SK-N-SH (cell line): ENCODE data around the gene DCAF11. TPM values are rescaled to one million over a fixed set of nuclear protein-coding genes. Genes with fewer than 3 reads are reported as not detected.

ENCODE experiments used
- CTCF ChIA-PET: fragments of 300-600, 350-600 bp; formaldehyde crosslinking; extraction: SDS; loops from one replicate; lab custom pipeline; 2021; lab: Yijun Ruan, JAX
- POLR2A ChIA-PET: fragments of 350-600 bp; sonication (Branson Sonifier 250); formaldehyde crosslinking; extraction: SDS; loops from one replicate; lab custom pipeline; 2020; ENCODE audit warnings: antibody characterized with exemption, inconsistent platforms; lab: Yijun Ruan, JAX
- DNase-seq: peaks from one replicate; pipeline ENCODE4 v3.0.0; 2012
- H2AFZ ChIP-seq: fragments of 200-600 bp; sonication (generic); 2 replicates; pipeline ENCODE4 v1.8.1; 2016; ENCODE audit warnings: antibody characterized with exemption, mild to moderate bottlenecking, low read depth
- H3F3A ChIP-seq: fragments of 200-600 bp; sonication (generic); replicated peaks from 2 replicates; pipeline ENCODE3; 2016; ENCODE audit warnings: antibody characterized with exemption, mild to moderate bottlenecking; ENCODE audit not compliant: insufficient read depth
- H3K27ac ChIP-seq, 2 experiments: fragments of 200-500 bp in 1 of 2; fragments of 200-600 bp in 1 of 2; sonication (Bioruptor generic) in 1 of 2; sonication (generic), shearing (Covaris generic) in 1 of 2; 2 replicates each; pipeline versions ENCODE4 v1.5.1 to v1.6.1; 2014 to 2016; ENCODE audit warnings: low read depth in 2 of 2, inconsistent platforms in 1 of 2, low read length in 1 of 2, mild to moderate bottlenecking in 1 of 2, mixed read lengths in 1 of 2
- H3K27me3 ChIP-seq: fragments of 200-600 bp; sonication (generic), shearing (Covaris generic); 2 replicates; pipeline ENCODE4 v1.6.1; 2016; ENCODE audit warnings: mixed run types; ENCODE audit not compliant: insufficient read depth
- H3K36me3 ChIP-seq, 2 experiments: fragments of 200-500 bp in 1 of 2; fragments of 200-600 bp in 1 of 2; sonication (Bioruptor generic) in 1 of 2; sonication (generic) in 1 of 2; replicated peaks in 1 of 2; 2 replicates each; pipeline versions ENCODE3 to v1.5.1; 2014 to 2016; ENCODE audit warnings: low read length in 1 of 2, mild to moderate bottlenecking in 1 of 2; ENCODE audit not compliant: insufficient read depth in 2 of 2, control insufficient read depth in 1 of 2
- H3K4me1 ChIP-seq, 2 experiments: fragments of 200-500 bp in 1 of 2; fragments of 200-600 bp in 1 of 2; sonication (Bioruptor generic) in 1 of 2; sonication (generic), shearing (Covaris generic) in 1 of 2; 2 replicates each; pipeline versions ENCODE4 v1.5.1 to v1.6.1; 2014 to 2016; ENCODE audit warnings: low read depth in 1 of 2, low read length in 1 of 2, mixed run types in 1 of 2; ENCODE audit not compliant: insufficient read depth in 2 of 2, control insufficient read depth in 1 of 2
- H3K4me2 ChIP-seq: fragments of 200-600 bp; sonication (generic), shearing (Covaris generic); 2 replicates; pipeline ENCODE4 v1.6.1; 2017; ENCODE audit warnings: mixed run types
- H3K4me3 ChIP-seq, 2 experiments: fragments of 200-500 bp in 1 of 2; fragments of 200-600 bp in 1 of 2; sonication (Bioruptor generic) in 1 of 2; sonication (generic), shearing (Covaris generic) in 1 of 2; 2 replicates each; pipeline versions ENCODE4 v1.5.1 to v1.8.1; 2014 to 2016; ENCODE audit warnings: low read depth in 2 of 2, inconsistent platforms in 1 of 2, low read length in 1 of 2, mild to moderate bottlenecking in 1 of 2, mixed read lengths in 1 of 2, moderate library complexity in 1 of 2
- H3K79me2 ChIP-seq: fragments of 200-600 bp; sonication (generic); 2 replicates; pipeline ENCODE4 v1.8.1; 2017; ENCODE audit warnings: mild to moderate bottlenecking; ENCODE audit not compliant: insufficient read depth
- H3K9ac ChIP-seq: fragments of 200-600 bp; sonication (generic); 2 replicates; pipeline ENCODE4 v1.6.1; 2017; ENCODE audit warnings: mixed run types
- H3K9me2 ChIP-seq: fragments of 200-600 bp; sonication (generic); 2 replicates; pipeline ENCODE4 v1.6.1; 2017; ENCODE audit warnings: mixed run types
- H3K9me3 ChIP-seq: fragments of 200-600 bp; sonication (generic); 2 replicates; pipeline ENCODE4 v1.6.1; 2017; ENCODE audit warnings: mixed run types, mild to moderate bottlenecking, moderate library complexity
- H4K20me1 ChIP-seq: fragments of 200-600 bp; sonication (generic); 2 replicates; pipeline ENCODE4 v1.6.1; 2017; ENCODE audit warnings: mild to moderate bottlenecking, mixed run types; ENCODE audit not compliant: insufficient read depth
- CHD2 ChIP-seq: fragments of 150-350 bp; IDR thresholded peaks from 2 replicates; pipeline ENCODE4 v1.6.1; 2018; ENCODE audit warnings: low read length; ENCODE audit not compliant: partially characterized antibody
- ELF1 ChIP-seq: IDR thresholded peaks from 2 replicates; pipeline ENCODE4 v1.4.0; 2012
- GATA2 ChIP-seq: sonication (generic); formaldehyde crosslinking; IDR thresholded peaks from 2 replicates; pipeline ENCODE4 v1.5.0; 2020; ENCODE audit warnings: mild to moderate bottlenecking, missing genetic modification reagents
- IRF3 ChIP-seq: fragments of 150-350 bp; IDR thresholded peaks from 2 replicates; pipeline ENCODE4 v1.6.1; 2016; ENCODE audit warnings: mild to moderate bottlenecking, low read depth, low read length
- JUND ChIP-seq: IDR thresholded peaks from 2 replicates; pipeline ENCODE4 v1.4.0; 2012
- RCOR1 ChIP-seq: fragments of 150-350 bp; IDR thresholded peaks from 2 replicates; pipeline ENCODE4 v1.6.1; 2017; ENCODE audit warnings: antibody characterized with exemption, low read length
- REST ChIP-seq: IDR thresholded peaks from 2 replicates; pipeline ENCODE4 v1.6.1; 2012; ENCODE audit warnings: mild to moderate bottlenecking, low read depth, low read length, moderate library complexity
- RFX5 ChIP-seq: IDR thresholded peaks from 2 replicates; pipeline ENCODE4 v1.6.1; 2012; ENCODE audit warnings: mild to moderate bottlenecking, improper control_type of control experiment, low read length
- SMC3 ChIP-seq: IDR thresholded peaks from 2 replicates; pipeline ENCODE4 v1.6.1; 2012; ENCODE audit warnings: low read depth, low read length, improper control_type of control experiment
- TAF1 ChIP-seq: IDR thresholded peaks from 2 replicates; pipeline ENCODE4 v1.6.1; 2012; ENCODE audit warnings: low read depth, mild to moderate bottlenecking, low read length, moderate library complexity, borderline replicate concordance
- TCF12 ChIP-seq: IDR thresholded peaks from 2 replicates; pipeline ENCODE4 v1.4.0; 2012
- USF1 ChIP-seq: IDR thresholded peaks from 2 replicates; pipeline ENCODE4 v1.4.0; 2012; ENCODE audit warnings: low read depth, borderline replicate concordance
- USF2 ChIP-seq: fragments of 150-350 bp; IDR thresholded peaks from 2 replicates; pipeline ENCODE4 v1.6.1; 2017; ENCODE audit warnings: antibody characterized with exemption, low read length, low read depth, borderline replicate concordance
- YY1 ChIP-seq: IDR thresholded peaks from 2 replicates; pipeline ENCODE4 v1.4.0; 2012; ENCODE audit warnings: low read depth, mild to moderate bottlenecking
- WGBS: methylation state at CpG from one replicate; pipeline ENCODE4 v1.1.6; 2017; ENCODE audit warnings: low lambda C conversion rate; 5-methylcytosine and 5-hydroxymethylcytosine counted together
- polyA plus RNA-seq, 3 experiments: library from polyadenylated mRNA; depleted of rRNA; stranded (reverse); fragments of >200 nt; gene quantifications; 2 replicates each; pipeline ENCODE4 v1.2.3, GENCODE V29; 2012

DCAF11 gene
- polyA plus RNA-seq, 1 of the 3 experiments (the other 2 are of a cell fraction): 34.6 TPM

DNA sequence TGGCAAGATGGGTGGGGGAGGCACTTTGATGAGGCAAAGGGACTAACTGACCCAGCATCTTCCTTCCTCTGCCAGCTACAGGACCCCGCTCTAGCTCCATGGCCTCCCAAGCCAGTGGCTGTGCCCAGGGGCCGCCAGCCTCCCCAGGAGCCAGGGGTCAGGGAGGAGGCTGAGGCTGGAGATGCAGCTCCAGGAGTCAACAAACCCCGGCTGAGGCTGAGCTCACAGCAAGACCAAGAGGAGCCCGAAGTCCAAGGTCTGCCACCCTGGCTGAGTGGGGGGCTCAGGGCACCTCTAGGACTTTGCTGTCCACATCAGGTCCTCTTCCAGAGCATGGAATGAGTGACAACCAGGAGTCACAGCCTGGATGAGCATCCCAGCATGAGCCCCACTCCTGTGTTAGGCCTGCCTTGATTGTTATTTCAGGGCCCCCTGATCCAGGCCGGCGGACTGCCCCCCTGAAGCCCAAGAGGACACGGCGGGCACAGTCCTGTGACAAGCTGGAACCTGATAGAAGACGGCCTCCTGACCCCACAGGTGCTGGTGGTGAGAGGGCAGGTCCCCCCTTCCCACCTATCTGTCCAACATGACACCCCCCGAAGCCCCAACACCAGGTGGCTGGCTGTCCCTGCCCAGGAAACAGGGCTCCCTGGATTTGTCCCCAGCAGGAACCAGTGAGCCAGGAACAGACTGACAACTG is 45.7 kb upstream of the DCAF11 start:
- CTCF ChIA-PET: interaction anchor here (1.0 to 42.8 kb wide), 4 partner anchors 10 to 31 kb away, joined by 3 to 1159 read pairs (median 151); partner anchors contain the start of gene PCK2
- no peak for TF ChIP-seq CHD2
- TF ChIP-seq YY1: no peak
- TF ChIP-seq TCF12: no peak
- TF ChIP-seq RCOR1: no peak
- TF ChIP-seq RFX5: no peak
- TF ChIP-seq REST: no peak
- TF ChIP-seq USF2: no peak
- no peak for TF ChIP-seq JUND
- 35% methylated on average over 4 of the region's 10 CpGs for WGBS
- Histone ChIP-seq H2AFZ (no peak overlapping the region), H4K20me1 (no peaks in the 10 kb centered on the region), H3F3A (no peaks in the 10 kb centered on the region), H3K79me2 (no peaks in the 10 kb centered on the region), H3K9me2 (no peaks in the 10 kb centered on the region), H3K36me3 (no peaks in the 10 kb centered on the region), H3K9me3 (no peaks in the 10 kb centered on the region), H3K4me2 (no peak overlapping the region), H3K27ac (no peak overlapping the region), H3K4me1 (no peaks in the 10 kb centered on the region; a peak in 1 of 4 replicates), H3K4me3 (no peak overlapping the region), H3K9ac (no peak overlapping the region), H3K27me3 (no peaks in the 10 kb centered on the region; the same call in 1 of the 2 replicates)
- DNase-seq: no peak
- POLR2A ChIA-PET: interaction anchor here (0.8 to 2.0 kb wide), 2 partner anchors 11 to 67 kb away, joined by 3 to 6 read pairs; partner anchors contain the start of gene PSME1

- CTCF ChIA-PET: interaction anchor here (0.9 to 42.8 kb wide), 4 partner anchors 10 to 91 kb away, joined by 3 to 1159 read pairs (median 151); partner anchors contain the start of genes IRF9 and PCK2
- Histone ChIP-seq H3K9me2 (no peaks in the 10 kb centered on the region), H2AFZ (no peak overlapping the region), H3K27me3 (no peaks in the 10 kb centered on the region; the same call in 1 of the 2 replicates), H3K79me2 (no peaks in the 10 kb centered on the region), H3K9ac (no peak overlapping the region), H3F3A (no peaks in the 10 kb centered on the region), H4K20me1 (no peaks in the 10 kb centered on the region), H3K9me3 (no peaks in the 10 kb centered on the region), H3K4me1 (no peaks in the 10 kb centered on the region; a peak in 1 of 4 replicates), H3K27ac (no peak overlapping the region), H3K36me3 (no peaks in the 10 kb centered on the region), H3K4me2 (no peak overlapping the region), H3K4me3 (no peak overlapping the region)
- no peak for DNase-seq
- WGBS: 100% methylated on average over 1 of the region's 6 CpGs
- POLR2A ChIA-PET: interaction anchor here (2.0 kb wide), 1 partner anchor 10 kb away, joined by 6 read pairs; no protein-coding TSS in a partner anchor
- no peak for TF ChIP-seq ELF1
- no peak for TF ChIP-seq TCF12
- no peak for TF ChIP-seq USF1
- TF ChIP-seq TAF1: no peak
- no peak for TF ChIP-seq SMC3
- no peak for TF ChIP-seq USF2
- no peak for TF ChIP-seq GATA2
- no peak for TF ChIP-seq IRF3
- no peak for TF ChIP-seq JUND
- TF ChIP-seq REST: no peak
- TF ChIP-seq RCOR1: no peak
Observed at GRCh38 chr14:24069411-24069735, 45.2 kb upstream of the DCAF11 start.
